MM.1S (cell line): ENCODE data around the gene DCAF17.

Source experiments
- EZH2 ChIP-seq: fragments of 300-600 bp; sonication (generic); optimal IDR thresholded peaks from 2 replicates; pipeline ENCODE3; 2017; ENCODE audit warnings: low read depth, mild to moderate bottlenecking, antibody characterized with exemption, low read length, mixed read lengths
- EZH2phosphoT487 ChIP-seq: fragments of 300-600 bp; sonication (generic); IDR thresholded peaks from 2 replicates; pipeline ENCODE4 v1.6.1; 2018; ENCODE audit warnings: antibody characterized with exemption, low read length
- TF ChIP-seq, protein P1 (sequence below): fragments of 300-600 bp; sonication (generic); IDR thresholded peaks from 2 replicates; pipeline ENCODE4 v1.5.1; 2016; ENCODE audit warnings: antibody characterized with exemption, low read length, mixed read lengths

GRCh38 chr2:171406044-171406443 lies 28.0 kb upstream of the DCAF17 start:
- TF ChIP-seq, protein P1, sequence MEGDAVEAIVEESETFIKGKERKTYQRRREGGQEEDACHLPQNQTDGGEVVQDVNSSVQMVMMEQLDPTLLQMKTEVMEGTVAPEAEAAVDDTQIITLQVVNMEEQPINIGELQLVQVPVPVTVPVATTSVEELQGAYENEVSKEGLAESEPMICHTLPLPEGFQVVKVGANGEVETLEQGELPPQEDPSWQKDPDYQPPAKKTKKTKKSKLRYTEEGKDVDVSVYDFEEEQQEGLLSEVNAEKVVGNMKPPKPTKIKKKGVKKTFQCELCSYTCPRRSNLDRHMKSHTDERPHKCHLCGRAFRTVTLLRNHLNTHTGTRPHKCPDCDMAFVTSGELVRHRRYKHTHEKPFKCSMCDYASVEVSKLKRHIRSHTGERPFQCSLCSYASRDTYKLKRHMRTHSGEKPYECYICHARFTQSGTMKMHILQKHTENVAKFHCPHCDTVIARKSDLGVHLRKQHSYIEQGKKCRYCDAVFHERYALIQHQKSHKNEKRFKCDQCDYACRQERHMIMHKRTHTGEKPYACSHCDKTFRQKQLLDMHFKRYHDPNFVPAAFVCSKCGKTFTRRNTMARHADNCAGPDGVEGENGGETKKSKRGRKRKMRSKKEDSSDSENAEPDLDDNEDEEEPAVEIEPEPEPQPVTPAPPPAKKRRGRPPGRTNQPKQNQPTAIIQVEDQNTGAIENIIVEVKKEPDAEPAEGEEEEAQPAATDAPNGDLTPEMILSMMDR, result no peak
- TF ChIP-seq EZH2 (no peak), EZH2phosphoT487 (no peak)
